Fibroblast of skin of abdomen (primary cell): ENCODE data around the gene MYO1D.

ENCODE experiments used
- DNase-seq: peaks from one replicate; pipeline ENCODE4 v3.0.0-alpha.2; 2013

The MYO1D gene

DNA sequence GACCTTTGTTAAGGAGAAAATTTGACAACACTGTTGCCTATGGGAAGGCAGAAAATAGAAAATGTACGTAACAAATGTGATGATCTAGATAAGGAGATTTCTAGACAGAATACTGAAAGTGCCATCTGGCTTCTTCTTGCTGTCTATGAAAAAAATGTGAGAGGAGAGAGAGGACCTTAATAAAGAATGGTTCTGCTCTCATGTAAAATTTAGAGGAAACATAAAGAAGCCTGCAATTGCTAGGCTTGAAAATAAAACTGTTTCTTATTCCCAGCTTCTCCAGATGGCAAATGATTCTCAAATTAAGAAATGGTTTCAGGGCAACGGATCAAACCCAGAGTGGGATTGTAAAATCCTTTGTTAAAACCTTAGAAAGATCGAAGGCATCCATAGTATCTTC lies 261.6 kb downstream of the MYO1D start:
- DNase-seq: no peak

DNA sequence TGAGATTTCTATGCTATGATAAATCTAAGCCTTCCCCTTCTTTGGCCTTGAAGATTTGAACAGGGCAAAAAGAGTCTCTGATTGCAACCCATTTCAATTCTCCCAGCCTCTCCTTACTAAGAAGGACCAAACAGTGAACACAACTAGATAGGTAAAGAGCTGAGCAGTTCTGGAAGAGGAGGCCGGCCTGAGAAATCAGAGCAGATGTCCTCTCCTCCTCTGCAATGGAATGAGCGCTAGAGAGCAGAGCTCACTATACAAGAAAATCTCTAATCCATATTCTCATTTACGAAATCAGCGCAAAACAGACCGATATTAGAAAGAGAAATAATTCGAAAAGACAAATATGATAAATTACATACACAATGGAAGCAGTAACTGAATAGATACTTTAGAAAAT lies 266.0 kb downstream of the MYO1D start:
- DNase-seq: no peak

DNA sequence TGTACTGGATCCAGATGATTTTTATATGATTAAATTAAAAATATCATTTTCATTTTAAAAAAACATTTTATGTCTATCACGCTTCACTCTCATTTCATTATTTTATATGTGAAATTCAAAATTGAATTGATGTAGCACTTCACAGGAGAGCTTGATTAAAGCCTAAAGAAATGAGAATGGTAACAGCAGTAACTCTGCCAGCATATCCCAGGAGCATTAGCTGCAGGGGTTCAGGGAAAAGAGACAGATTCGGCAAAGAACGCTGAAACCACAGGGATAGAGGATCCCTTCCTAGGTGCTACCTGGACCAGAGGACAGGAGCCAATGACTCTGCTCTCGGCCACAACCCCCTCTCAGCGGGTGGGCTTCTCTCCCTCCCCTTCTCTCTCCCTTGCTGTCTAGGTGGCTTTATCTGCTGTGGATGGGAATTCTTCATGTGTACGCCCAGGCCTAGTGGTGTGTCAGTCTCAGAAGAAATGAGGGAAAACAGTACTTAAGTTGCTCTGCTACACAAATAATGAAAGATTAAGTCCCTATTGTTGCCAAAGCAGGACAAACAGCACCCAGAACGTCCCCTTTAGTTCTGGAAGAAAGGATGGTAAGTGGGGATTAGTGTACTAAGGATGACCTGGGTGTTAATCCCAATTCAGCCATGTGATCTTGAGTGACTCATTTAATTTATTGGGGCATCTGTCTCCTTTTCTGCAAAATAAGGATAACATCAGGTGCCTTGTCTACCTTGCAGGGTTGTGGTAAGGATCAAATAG lies 266.9 kb downstream of the MYO1D start:
- DNase-seq: no peak

DNA sequence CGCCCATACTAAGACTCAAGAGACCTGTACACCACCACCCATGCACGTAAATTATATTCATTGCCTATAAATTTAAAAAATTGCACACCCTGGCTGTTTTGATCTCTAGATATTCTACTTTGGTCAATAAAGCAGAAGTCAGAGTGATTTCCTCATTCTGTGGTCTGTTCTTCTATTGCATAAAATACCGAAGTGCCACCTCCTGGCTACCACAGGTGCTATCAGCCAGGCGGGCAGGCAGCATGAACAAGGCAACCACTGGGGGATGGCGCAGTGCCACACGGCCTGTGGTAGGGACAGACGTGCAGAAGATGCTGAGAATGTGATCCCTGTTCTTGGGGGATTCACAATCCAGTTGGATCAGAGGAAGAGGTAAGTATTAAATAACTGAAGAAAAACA lies 267.8 kb downstream of the MYO1D start:
- peak; percentile 33 for DNase-seq

GRCh38 chr17:32608267-32608666 lies 268.7 kb downstream of the MYO1D start:
- DNase-seq: no peak

- DNase-seq: no peak
Observed at GRCh38 chr17:32604966-32605365, 272.0 kb downstream of the MYO1D start.

- no peak for DNase-seq
Observed at GRCh38 chr17:32602396-32602795, 274.5 kb downstream of the MYO1D start.

GRCh38 chr17:32601866-32602265 lies 275.1 kb downstream of the MYO1D start:
- no peak for DNase-seq

DNA sequence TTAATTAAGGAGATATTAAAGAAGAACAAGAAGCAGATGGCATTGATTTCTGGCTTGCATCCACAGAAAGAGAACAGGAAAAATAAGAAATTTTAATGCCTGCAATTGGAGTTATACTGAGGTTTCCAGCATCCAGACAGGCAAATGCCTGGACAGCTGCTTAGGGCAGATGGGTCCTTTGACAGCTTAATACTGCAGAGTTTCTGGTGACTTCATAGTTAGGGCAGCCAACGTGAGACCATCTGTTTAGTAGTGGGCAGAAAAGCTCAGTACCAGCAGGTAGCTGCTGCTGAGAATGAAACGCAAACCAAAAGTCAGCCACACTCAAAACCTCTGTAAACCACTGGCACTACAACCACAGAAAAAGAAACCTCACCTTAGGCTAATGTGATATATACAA lies 280.3 kb downstream of the MYO1D start:
- no peak for DNase-seq

- DNase-seq: no peak
Observed at GRCh38 chr17:32596206-32596605, 280.7 kb downstream of the MYO1D start.

- no peak for DNase-seq
Observed at GRCh38 chr17:32593003-32593402, 283.9 kb downstream of the MYO1D start.

DNA sequence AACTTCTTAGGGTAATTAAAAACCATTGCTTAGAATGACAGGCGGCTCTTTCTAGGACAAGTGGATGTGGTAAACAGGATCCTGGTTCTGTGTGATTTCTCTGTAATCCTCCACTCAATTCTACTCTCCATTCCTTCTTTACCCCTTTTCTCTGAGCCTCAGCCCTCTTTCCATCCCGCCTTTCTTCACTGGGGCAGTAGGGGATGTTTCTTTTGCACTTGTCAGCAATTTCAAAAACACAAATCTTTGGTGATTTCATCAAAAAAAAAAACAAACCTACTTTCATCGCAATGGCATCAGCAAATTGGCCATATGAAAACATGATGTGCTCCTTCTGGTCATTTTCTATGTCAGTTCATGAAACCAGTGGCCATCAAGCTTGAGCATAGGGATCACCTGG lies 285.5 kb downstream of the MYO1D start:
- DNase-seq: no peak

DNA sequence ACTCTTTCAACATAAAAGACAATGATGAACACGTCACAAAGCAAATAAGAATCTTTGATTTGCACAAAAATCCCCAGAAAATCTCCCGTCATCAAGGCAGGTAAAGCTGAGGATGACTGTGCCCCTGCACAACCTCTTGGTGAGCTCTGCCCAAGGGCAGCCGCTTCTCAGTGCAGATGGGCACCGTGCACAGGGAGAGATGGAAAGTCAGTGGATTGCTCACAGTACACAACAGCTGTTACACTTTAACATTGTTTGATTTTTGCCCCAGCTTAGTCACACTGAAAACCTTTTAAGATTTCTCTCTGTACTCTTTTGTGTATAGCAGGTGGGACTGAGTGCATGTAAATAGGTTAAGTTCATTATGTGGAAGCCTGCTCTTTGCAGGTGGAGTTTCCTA lies 285.9 kb downstream of the MYO1D start:
- no peak for DNase-seq

- DNase-seq: no peak
Observed at GRCh38 chr17:32588982-32589381, 287.9 kb downstream of the MYO1D start.

DNA sequence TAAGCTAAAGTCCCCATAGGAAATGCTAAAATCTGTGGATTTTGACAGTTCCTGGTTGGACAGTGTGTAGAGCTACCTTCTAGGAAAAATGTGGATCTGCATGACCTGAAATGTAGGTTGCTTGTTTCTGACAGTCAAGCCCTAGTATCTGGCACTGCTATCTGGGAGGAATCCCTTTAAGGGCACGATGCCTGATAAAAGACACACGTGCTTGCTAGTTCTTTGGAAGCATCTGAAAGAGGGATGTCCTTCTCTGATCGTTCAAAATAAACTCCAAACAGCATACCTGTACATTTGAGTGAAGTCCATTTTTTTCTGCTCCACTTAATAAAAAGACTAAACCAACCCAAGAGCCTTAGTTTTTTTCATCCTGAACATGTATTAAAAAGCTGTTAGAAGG lies 288.8 kb downstream of the MYO1D start:
- DNase-seq: no peak

DNA sequence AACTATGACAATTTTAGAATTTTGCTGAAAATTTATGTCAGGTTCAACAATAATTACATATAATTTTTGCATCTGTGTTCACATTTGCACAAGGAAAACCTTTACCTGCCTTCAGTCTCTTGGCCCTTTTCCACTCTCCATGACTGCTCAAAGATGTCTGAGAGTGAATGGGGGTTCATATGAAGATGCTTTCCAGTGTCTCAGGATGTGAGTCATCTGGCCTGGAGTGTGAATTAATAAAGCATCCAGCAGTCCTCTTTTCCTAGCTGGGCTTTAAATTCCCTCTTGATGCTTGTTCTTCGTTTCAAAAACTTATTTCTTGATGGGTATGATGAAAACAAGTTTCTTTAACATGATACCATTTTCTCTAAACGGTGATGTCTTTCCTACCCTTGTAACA lies 290.3 kb downstream of the MYO1D start:
- peak; percentile 79 for DNase-seq

- peak; percentile 82 for DNase-seq
Observed at GRCh38 chr17:32584792-32585191, 292.1 kb downstream of the MYO1D start.

DNA sequence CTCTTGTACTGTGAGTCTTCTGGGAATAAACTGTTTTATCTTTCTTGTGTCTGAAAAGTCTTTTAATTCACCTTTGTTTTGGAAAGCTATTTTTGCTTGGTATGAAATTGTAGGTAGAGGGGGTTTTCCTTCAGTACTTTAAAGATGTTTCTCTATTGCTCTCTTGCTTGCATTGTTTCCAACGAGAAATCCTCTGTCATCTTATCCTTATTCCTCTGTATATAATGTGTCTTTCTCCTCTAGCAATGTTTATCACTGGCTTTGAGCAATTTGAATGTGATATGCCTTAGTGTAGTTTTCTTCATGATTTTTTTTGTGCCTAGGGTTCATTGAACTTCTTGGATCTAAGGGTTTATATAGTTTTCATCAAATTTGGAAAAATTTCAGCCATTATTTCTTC lies 293.9 kb downstream of the MYO1D start:
- no peak for DNase-seq

DNA sequence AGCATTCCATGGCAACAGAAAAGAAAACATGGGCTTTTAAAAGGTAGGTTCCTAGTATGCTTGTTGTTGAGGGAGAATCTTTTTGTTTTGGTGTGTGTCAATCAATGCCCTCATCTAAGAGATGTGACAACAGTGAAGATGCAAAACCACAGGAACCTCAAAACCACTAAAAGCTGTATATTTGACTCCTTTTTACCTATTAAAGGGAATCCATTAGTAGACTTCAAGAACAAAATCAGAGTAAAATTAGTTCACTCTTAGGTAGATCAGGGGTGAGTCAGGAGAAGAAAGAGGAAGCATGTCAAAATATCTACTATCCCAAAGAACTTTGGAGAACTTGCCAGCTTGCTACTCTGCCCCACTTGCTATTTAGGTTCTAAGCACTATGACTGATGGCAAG lies 301.1 kb downstream of the MYO1D start:
- DNase-seq: no peak

DNA sequence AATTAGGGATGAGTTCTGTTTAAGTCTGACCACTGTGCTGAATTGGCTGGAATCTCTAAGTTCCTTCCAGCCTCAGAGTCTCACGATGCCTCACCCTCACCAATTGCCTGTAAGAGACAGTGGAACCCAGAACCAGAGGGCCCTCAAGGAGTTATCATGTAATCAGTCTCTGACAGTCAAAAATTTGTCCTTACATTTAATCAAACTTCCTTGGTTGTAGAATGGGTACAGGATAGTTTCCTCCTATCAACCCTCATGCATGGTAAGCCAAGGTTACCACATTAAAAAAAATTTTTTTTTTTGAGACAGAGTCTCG lies 306.9 kb downstream of the MYO1D start:
- no peak for DNase-seq

GRCh38 chr17:32569171-32570080 lies 307.5 kb downstream of the MYO1D start:
- DNase-seq: peak; percentile 19

DNA sequence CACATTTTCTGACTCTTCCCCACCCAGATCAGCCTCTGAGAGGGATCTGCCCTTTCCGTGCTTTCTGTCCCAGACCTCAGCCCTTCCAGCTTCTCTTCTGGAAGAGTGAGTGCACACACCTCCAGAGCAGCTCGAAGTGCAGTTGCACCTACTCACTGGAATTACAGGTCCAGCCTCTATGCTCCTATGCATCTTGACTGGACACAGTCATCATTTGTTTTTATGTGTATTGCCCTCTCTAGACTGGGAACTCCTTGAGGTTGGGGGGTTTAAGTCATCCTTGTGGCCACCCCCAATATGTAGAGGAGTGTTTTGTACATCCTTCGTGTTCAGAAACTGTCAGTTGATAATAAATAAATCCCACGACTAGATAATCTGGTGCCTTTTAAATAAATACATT lies 308.2 kb downstream of the MYO1D start:
- no peak for DNase-seq

DNA sequence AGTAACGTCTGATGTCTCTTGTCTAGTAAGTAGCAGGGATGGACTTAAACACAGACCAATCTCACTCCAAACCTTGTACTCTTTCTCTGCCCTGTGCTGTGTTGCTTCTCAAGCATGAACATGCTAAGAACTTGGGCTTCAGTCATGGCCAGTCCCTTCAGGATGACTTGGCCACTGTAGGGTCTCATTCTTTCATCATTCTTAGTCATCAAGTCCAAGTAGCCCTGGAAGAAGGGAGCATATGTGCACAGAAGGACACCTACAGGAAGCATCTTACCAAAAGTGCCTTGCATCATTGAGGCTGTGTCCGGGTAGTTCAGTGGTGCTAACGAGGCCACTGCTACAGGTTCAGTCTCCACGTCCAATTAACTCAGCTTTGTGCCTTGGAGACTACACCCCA lies 309.4 kb downstream of the MYO1D start:
- no peak for DNase-seq

DNA sequence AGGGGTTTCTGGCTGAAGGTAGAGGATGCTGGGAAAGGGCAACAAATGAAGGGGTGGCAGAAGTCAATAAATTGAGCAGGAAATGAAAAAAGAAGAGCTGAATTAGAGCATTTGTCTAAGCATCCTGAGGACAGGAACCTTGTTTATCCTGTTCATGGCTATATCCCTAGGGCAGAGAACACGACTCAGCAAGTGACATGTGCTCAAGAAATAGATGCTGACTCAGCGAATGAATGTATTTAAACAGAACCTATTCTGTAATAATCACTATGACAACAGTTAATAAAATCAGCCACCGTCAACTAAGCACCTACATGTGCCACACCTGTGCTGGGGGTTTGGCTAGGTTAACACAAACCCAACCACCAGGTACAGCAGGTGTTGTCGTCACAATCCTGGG lies 309.8 kb downstream of the MYO1D start:
- no peak for DNase-seq
